WTC11 (cell line): Measurements from ENCODE around the gene BTBD10. TPM values are rescaled to one million over a fixed set of nuclear protein-coding genes. Genes with fewer than 3 reads are reported as not detected.

Experiments used
- ELF4 ChIP-seq: sonication (generic); formaldehyde crosslinking; IDR thresholded peaks from 2 replicates; pipeline ENCODE4 v1.8.1; 2022; ENCODE audit warnings: low read depth, mild to moderate bottlenecking, moderate library complexity, missing genetic modification reagents
- FOXK1 ChIP-seq: sonication (generic); formaldehyde crosslinking; IDR thresholded peaks from 2 replicates; pipeline ENCODE4 v1.8.0; 2022; ENCODE audit warnings: mild to moderate bottlenecking, moderate library complexity, missing genetic modification reagents
- JUN ChIP-seq: sonication (generic); formaldehyde crosslinking; IDR thresholded peaks from 2 replicates; pipeline ENCODE4 v1.8.0; 2023; ENCODE audit warnings: mild to moderate bottlenecking, missing genetic modification reagents
- MXD4 ChIP-seq: fragments of 250-450 bp; sonication (Bioruptor Pico); IDR thresholded peaks from 2 replicates; pipeline ENCODE4 v1.8.0; 2021; ENCODE audit warnings: mild to moderate bottlenecking, moderate library complexity, borderline replicate concordance
- SMAD3 ChIP-seq: sonication (generic); formaldehyde crosslinking; IDR thresholded peaks from 2 replicates; pipeline ENCODE4 v1.8.0; 2022; ENCODE audit warnings: missing genetic modification reagents, mild to moderate bottlenecking, borderline replicate concordance
- SMAD4 ChIP-seq: sonication (generic); formaldehyde crosslinking; IDR thresholded peaks from 2 replicates; pipeline ENCODE4 v1.8.0; 2022; ENCODE audit warnings: mild to moderate bottlenecking, missing genetic modification reagents
- SP1 ChIP-seq: sonication (generic); formaldehyde crosslinking; conservative IDR thresholded peaks from 2 replicates; pipeline ENCODE4 v1.8.1; 2022; ENCODE audit warnings: missing genetic modification reagents
- TEAD1 ChIP-seq: sonication (generic); formaldehyde crosslinking; IDR thresholded peaks from 2 replicates; pipeline ENCODE4 v1.8.0; 2022; ENCODE audit warnings: mild to moderate bottlenecking, missing genetic modification reagents
- TP53 ChIP-seq: sonication (generic); formaldehyde crosslinking; IDR thresholded peaks from 2 replicates; pipeline ENCODE4 v1.8.1; 2023; ENCODE audit warnings: mild to moderate bottlenecking, missing genetic modification reagents
- ZNF416 ChIP-seq: fragments of 250-450 bp; sonication (Bioruptor Pico); IDR thresholded peaks from 2 replicates; pipeline ENCODE4 v1.9.0; 2021; ENCODE audit warnings: mild to moderate bottlenecking, inconsistent platforms
- total RNA-seq: library from RNA; stranded (reverse); gene quantifications from 3 replicates; pipeline ENCODE4 v1.2.3, GENCODE V29; 2021
- TF ChIP-seq, protein P1 (sequence below): sonication (generic); formaldehyde crosslinking; IDR thresholded peaks from 2 replicates; pipeline ENCODE4 v1.8.0; 2023; ENCODE audit warnings: mild to moderate bottlenecking, missing genetic modification reagents
- TF ChIP-seq, protein P2 (sequence below): sonication (generic); formaldehyde crosslinking; IDR thresholded peaks from 2 replicates; pipeline ENCODE4 v1.8.1; 2023; ENCODE audit warnings: mild to moderate bottlenecking, missing genetic modification reagents, borderline replicate concordance
- TF ChIP-seq, protein P3 (sequence below): sonication (generic); formaldehyde crosslinking; IDR thresholded peaks from 2 replicates; pipeline ENCODE4 v1.8.1; 2023; ENCODE audit warnings: mild to moderate bottlenecking, moderate library complexity, missing genetic modification reagents
- TF ChIP-seq, protein P4 (sequence below): sonication (generic); formaldehyde crosslinking; IDR thresholded peaks from 2 replicates; pipeline ENCODE4 v1.8.0; 2023; ENCODE audit warnings: missing genetic modification reagents, mild to moderate bottlenecking, borderline replicate concordance
- TF ChIP-seq, protein P5 (sequence below): sonication (generic); formaldehyde crosslinking; IDR thresholded peaks from 2 replicates; pipeline ENCODE4 v1.8.0; 2022; ENCODE audit warnings: mild to moderate bottlenecking, missing genetic modification reagents
- TF ChIP-seq, protein P6 (sequence below): sonication (generic); formaldehyde crosslinking; IDR thresholded peaks from 2 replicates; pipeline ENCODE4 v1.8.1; 2023; ENCODE audit warnings: mild to moderate bottlenecking, missing genetic modification reagents, moderate library complexity
- TF ChIP-seq, protein P7 (sequence below): sonication (generic); formaldehyde crosslinking; IDR thresholded peaks from 2 replicates; pipeline ENCODE4 v1.8.1; 2022; ENCODE audit warnings: mild to moderate bottlenecking, missing genetic modification reagents, moderate library complexity, borderline replicate concordance

Gene BTBD10
- total RNA-seq, 1 experiment from 2014 or later: 19.4 TPM

DNA sequence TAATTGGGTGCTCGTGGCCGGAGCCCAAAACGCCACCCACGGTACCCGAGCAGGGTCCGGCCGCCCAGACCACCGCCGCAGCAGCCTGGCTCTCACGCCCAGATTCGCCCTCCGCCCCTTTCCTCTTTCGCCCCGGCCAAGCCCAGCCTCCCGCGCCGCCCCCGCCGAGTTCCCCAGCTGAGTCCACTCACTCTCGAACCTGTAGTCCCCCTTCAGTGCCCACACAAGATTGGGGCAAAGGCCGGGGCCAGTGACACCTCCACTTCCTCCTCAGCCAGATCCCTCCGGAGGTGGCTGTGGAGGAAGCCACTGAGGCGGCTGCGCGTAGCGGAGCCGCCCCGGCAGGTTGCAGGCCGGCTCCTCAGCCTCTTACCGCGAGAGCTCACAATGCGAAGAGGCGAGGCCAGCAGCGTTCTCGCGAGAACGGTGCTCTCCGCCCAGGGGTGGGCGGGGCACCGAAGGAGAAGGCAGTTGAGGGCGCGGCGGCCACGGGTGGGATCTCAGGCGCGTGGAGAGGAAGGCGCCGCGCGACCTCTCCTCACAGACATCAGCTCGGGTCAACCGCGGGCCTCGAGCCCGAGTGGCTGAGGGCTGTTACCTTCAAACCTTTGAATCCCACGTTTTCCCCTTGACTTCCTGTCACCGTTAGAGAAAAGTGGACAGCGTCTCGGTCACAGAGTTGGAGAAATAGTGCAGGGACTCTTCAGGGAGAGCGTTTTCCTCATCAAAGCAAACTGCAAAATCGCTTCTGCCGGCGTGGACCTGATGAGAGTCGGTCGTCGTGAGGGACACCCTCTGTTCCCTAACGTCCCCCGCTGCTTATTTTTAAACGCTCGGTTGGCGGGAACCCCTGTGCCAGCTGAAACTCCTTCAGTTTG is at the start of gene BTBD10 (continued):
- TF ChIP-seq, protein P1, sequence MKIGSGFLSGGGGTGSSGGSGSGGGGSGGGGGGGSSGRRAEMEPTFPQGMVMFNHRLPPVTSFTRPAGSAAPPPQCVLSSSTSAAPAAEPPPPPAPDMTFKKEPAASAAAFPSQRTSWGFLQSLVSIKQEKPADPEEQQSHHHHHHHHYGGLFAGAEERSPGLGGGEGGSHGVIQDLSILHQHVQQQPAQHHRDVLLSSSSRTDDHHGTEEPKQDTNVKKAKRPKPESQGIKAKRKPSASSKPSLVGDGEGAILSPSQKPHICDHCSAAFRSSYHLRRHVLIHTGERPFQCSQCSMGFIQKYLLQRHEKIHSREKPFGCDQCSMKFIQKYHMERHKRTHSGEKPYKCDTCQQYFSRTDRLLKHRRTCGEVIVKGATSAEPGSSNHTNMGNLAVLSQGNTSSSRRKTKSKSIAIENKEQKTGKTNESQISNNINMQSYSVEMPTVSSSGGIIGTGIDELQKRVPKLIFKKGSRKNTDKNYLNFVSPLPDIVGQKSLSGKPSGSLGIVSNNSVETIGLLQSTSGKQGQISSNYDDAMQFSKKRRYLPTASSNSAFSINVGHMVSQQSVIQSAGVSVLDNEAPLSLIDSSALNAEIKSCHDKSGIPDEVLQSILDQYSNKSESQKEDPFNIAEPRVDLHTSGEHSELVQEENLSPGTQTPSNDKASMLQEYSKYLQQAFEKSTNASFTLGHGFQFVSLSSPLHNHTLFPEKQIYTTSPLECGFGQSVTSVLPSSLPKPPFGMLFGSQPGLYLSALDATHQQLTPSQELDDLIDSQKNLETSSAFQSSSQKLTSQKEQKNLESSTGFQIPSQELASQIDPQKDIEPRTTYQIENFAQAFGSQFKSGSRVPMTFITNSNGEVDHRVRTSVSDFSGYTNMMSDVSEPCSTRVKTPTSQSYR (CRISPR knock-in tag): no peak
- TF ChIP-seq, protein P2, sequence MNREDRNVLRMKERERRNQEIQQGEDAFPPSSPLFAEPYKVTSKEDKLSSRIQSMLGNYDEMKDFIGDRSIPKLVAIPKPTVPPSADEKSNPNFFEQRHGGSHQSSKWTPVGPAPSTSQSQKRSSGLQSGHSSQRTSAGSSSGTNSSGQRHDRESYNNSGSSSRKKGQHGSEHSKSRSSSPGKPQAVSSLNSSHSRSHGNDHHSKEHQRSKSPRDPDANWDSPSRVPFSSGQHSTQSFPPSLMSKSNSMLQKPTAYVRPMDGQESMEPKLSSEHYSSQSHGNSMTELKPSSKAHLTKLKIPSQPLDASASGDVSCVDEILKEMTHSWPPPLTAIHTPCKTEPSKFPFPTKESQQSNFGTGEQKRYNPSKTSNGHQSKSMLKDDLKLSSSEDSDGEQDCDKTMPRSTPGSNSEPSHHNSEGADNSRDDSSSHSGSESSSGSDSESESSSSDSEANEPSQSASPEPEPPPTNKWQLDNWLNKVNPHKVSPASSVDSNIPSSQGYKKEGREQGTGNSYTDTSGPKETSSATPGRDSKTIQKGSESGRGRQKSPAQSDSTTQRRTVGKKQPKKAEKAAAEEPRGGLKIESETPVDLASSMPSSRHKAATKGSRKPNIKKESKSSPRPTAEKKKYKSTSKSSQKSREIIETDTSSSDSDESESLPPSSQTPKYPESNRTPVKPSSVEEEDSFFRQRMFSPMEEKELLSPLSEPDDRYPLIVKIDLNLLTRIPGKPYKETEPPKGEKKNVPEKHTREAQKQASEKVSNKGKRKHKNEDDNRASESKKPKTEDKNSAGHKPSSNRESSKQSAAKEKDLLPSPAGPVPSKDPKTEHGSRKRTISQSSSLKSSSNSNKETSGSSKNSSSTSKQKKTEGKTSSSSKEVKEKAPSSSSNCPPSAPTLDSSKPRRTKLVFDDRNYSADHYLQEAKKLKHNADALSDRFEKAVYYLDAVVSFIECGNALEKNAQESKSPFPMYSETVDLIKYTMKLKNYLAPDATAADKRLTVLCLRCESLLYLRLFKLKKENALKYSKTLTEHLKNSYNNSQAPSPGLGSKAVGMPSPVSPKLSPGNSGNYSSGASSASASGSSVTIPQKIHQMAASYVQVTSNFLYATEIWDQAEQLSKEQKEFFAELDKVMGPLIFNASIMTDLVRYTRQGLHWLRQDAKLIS: no peak
- 0 out of 2 replicates have a peak, but pooled peaks have one; percentile 52 for TF ChIP-seq SMAD3 (CRISPR knock-in tag)
- TF ChIP-seq, protein P3, sequence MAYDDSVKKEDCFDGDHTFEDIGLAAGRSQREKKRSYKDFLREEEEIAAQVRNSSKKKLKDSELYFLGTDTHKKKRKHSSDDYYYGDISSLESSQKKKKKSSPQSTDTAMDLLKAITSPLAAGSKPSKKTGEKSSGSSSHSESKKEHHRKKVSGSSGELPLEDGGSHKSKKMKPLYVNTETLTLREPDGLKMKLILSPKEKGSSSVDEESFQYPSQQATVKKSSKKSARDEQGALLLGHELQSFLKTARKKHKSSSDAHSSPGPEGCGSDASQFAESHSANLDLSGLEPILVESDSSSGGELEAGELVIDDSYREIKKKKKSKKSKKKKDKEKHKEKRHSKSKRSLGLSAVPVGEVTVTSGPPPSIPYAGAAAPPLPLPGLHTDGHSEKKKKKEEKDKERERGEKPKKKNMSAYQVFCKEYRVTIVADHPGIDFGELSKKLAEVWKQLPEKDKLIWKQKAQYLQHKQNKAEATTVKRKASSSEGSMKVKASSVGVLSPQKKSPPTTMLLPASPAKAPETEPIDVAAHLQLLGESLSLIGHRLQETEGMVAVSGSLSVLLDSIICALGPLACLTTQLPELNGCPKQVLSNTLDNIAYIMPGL: peak; percentile 71; the same call in 1 of the 2 replicates
- TF ChIP-seq, protein P4, sequence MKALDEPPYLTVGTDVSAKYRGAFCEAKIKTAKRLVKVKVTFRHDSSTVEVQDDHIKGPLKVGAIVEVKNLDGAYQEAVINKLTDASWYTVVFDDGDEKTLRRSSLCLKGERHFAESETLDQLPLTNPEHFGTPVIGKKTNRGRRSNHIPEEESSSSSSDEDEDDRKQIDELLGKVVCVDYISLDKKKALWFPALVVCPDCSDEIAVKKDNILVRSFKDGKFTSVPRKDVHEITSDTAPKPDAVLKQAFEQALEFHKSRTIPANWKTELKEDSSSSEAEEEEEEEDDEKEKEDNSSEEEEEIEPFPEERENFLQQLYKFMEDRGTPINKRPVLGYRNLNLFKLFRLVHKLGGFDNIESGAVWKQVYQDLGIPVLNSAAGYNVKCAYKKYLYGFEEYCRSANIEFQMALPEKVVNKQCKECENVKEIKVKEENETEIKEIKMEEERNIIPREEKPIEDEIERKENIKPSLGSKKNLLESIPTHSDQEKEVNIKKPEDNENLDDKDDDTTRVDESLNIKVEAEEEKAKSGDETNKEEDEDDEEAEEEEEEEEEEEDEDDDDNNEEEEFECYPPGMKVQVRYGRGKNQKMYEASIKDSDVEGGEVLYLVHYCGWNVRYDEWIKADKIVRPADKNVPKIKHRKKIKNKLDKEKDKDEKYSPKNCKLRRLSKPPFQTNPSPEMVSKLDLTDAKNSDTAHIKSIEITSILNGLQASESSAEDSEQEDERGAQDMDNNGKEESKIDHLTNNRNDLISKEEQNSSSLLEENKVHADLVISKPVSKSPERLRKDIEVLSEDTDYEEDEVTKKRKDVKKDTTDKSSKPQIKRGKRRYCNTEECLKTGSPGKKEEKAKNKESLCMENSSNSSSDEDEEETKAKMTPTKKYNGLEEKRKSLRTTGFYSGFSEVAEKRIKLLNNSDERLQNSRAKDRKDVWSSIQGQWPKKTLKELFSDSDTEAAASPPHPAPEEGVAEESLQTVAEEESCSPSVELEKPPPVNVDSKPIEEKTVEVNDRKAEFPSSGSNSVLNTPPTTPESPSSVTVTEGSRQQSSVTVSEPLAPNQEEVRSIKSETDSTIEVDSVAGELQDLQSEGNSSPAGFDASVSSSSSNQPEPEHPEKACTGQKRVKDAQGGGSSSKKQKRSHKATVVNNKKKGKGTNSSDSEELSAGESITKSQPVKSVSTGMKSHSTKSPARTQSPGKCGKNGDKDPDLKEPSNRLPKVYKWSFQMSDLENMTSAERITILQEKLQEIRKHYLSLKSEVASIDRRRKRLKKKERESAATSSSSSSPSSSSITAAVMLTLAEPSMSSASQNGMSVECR: no peak; the same call in 1 of the 2 replicates
- TF ChIP-seq FOXK1 (CRISPR knock-in tag): 0 out of 2 replicates have a peak, but pooled peaks have one; percentile 25
- no peak for TF ChIP-seq JUN (CRISPR knock-in tag)
- TF ChIP-seq, protein P5, sequence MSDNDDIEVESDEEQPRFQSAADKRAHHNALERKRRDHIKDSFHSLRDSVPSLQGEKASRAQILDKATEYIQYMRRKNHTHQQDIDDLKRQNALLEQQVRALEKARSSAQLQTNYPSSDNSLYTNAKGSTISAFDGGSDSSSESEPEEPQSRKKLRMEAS: peak; percentile 37; the same call in 1 of the 2 replicates
- no peak for TF ChIP-seq SMAD4 (CRISPR knock-in tag)
- TF ChIP-seq ZNF416 (CRISPR knock-in tag): no peak
- TF ChIP-seq ELF4 (CRISPR knock-in tag): no peak
- TF ChIP-seq, protein P6, sequence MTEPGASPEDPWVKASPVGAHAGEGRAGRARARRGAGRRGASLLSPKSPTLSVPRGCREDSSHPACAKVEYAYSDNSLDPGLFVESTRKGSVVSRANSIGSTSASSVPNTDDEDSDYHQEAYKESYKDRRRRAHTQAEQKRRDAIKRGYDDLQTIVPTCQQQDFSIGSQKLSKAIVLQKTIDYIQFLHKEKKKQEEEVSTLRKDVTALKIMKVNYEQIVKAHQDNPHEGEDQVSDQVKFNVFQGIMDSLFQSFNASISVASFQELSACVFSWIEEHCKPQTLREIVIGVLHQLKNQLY (CRISPR knock-in tag): no peak
- no peak for TF ChIP-seq TEAD1
- TF ChIP-seq SP1 (CRISPR knock-in tag): peak; percentile 63; the same call in 1 of the 2 replicates
- TF ChIP-seq MXD4 (CRISPR knock-in tag): no peak
- peak; percentile 59; the same call in 1 of the 2 replicates for TF ChIP-seq TP53
- TF ChIP-seq, protein P7, sequence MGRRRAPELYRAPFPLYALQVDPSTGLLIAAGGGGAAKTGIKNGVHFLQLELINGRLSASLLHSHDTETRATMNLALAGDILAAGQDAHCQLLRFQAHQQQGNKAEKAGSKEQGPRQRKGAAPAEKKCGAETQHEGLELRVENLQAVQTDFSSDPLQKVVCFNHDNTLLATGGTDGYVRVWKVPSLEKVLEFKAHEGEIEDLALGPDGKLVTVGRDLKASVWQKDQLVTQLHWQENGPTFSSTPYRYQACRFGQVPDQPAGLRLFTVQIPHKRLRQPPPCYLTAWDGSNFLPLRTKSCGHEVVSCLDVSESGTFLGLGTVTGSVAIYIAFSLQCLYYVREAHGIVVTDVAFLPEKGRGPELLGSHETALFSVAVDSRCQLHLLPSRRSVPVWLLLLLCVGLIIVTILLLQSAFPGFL (CRISPR knock-in tag): no peak
